Measurements from ENCODE around the gene TTLL10.

Gene TTLL10

GRCh38 chr1:1245817-1246576 lies 72.3 kb downstream of the TTLL10 start:
- FAIRE-seq: no peak
- DNase-seq (ENCODE audit: low spot score): no peak

- DNase-seq (ENCODE audit: low spot score) (no peak), FAIRE-seq (no peak)
Observed at GRCh38 chr1:1246577-1247340, 73.1 kb downstream of the TTLL10 start, which contains the start of gene C1QTNF12. C1QTNF12 (minus strand) TSS chr1:1246722; CDS start chr1:1246690, 32 bp downstream.

GRCh38 chr1:1247341-1247913 lies 73.7 kb downstream of the TTLL10 start:
- DNase-seq (ENCODE audit: low spot score) (no peak), FAIRE-seq (no peak)

All from urothelium cell line (cell line).